GM18507 (cell line): Measurements from ENCODE around the gene TIE1.

ENCODE experiments used
- DNase-seq: peaks from one replicate; pipeline ENCODE4 v3.0.0; 2011; ENCODE audit warnings: low read depth; ENCODE audit not compliant: insufficient read length; ENCODE audit errors: extremely low spot score
- FAIRE-seq: peaks from 2 replicates; lab custom pipeline; 2011; peaks lifted over from hg19 to GRCh38; lab: Jason Lieb, UNC

The TIE1 gene

GRCh38 chr1:43300378-43301094, at the start of gene TIE1:
TIE1 (plus strand) TSS chr1:43300982; CDS start chr1:43301072, 90 bp downstream.
- FAIRE-seq, result no peak
- no peak for DNase-seq

GRCh38 chr1:43251024-43251423, 49.8 kb upstream of the TIE1 start:
- FAIRE-seq, result no peak
- no peak for DNase-seq

GRCh38 chr1:43252225-43252624, 48.6 kb upstream of the TIE1 start:
- FAIRE-seq (no peak), DNase-seq (no peak)

- FAIRE-seq (no peak), DNase-seq (no peak)
Measured at GRCh38 chr1:43253173-43253572, 47.6 kb upstream of the TIE1 start.

- DNase-seq, result no peak
- FAIRE-seq, result no peak
Measured at GRCh38 chr1:43253876-43254275, 46.9 kb upstream of the TIE1 start.

GRCh38 chr1:43255438-43256210, 45.2 kb upstream of the TIE1 start:
- FAIRE-seq (no peak), DNase-seq (no peak)

- DNase-seq (no peak), FAIRE-seq (no peak)
Measured at GRCh38 chr1:43256675-43257570, 43.9 kb upstream of the TIE1 start.

GRCh38 chr1:43258370-43258769, 42.4 kb upstream of the TIE1 start:
- FAIRE-seq (no peak), DNase-seq (no peak)

- no peak for FAIRE-seq
- DNase-seq, result no peak
Measured at GRCh38 chr1:43265431-43265830, 35.4 kb upstream of the TIE1 start.

- FAIRE-seq, result no peak
Measured at GRCh38 chr1:43266881-43267280, 33.9 kb upstream of the TIE1 start.

GRCh38 chr1:43267291-43267805, 33.4 kb upstream of the TIE1 start:
- FAIRE-seq (no peak), DNase-seq (no peak)

More at GRCh38 chr1:43266881-43267280, 33.9 kb upstream of the TIE1 start:
- no peak for DNase-seq

GRCh38 chr1:43267818-43268425, 32.9 kb upstream of the TIE1 start:
- no peak for FAIRE-seq
- DNase-seq, result no peak

- FAIRE-seq, result no peak
- DNase-seq, result no peak
Measured at GRCh38 chr1:43269627-43270375, 31.0 kb upstream of the TIE1 start, which contains the start of gene TMEM125. TMEM125 (plus strand) TSS chr1:43269983; CDS start chr1:43272723, 2,740 bp downstream.

GRCh38 chr1:43270421-43271095, 30.2 kb upstream of the TIE1 start:
- DNase-seq (no peak), FAIRE-seq (no peak)

- FAIRE-seq (no peak), DNase-seq (no peak)
Measured at GRCh38 chr1:43271186-43272118, 29.3 kb upstream of the TIE1 start.

GRCh38 chr1:43272161-43272560, 28.6 kb upstream of the TIE1 start:
- FAIRE-seq (no peak), DNase-seq (no peak)
